ENCODE results near the gene FLRT1.

Gene FLRT1

DNA sequence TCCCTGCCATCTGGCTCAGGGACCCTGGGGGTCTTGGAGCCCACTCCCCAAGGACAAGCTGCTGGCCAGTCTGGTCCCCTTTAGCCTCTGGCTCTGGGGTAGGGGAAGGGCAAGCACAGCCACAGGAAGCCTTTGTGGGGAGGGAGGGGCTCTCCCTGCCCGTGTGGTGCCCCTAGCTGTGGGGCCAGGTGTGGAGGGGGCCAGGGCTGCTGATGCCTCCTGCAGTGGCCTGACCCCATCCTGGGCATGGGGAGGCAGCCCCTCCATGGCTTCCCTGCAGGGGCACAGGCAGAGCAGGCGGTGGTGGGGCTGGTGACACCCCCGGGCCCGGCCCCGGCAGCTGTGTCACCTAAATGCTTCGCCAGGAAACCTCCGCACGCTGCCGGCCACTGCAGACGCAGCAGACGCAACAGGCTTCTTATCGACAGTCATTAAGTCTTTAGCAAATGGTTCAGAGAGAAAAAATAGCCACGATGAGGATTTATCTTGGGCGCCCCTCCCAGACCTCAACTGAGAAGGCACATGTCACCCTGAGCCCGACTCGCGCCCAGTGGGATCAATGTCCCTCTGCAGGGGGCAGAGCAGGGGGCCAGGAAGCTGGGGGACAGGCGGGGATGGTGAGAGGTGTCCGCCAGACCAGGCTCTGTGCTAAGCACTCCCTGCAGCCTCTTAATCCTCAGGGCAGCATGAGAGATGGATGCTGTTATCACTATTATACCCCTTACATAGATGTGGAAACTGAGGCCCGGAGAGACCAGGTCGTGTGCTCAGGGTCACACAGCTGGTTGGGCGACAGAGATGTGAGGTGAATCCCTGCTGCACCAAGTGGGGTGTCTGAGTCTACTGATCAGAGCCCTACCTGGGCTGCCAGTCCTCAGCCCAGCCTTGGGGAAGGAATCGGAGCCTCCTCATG is 33.9 kb downstream of the FLRT1 start:
- DNase-seq, result no peak

DNA sequence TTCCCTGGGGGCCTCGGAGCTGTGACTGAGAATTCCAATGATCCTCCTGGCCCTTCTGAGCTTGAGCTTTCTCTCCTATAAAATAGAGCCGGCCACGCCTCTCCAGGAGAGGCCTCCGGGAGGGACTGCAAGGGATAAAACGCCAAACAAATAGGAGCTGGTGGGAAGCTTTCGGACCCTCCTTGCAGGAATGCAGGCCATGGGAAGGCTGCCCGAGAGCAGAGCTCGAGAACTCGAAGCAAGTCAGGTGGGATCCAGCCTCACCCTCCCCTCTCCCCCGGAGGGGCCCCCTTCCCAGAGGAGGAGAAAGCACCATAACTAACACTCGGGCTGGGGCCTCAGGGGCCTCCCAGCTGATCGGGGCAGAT is 34.6 kb downstream of the FLRT1 start:
- DNase-seq, result no peak

DNA sequence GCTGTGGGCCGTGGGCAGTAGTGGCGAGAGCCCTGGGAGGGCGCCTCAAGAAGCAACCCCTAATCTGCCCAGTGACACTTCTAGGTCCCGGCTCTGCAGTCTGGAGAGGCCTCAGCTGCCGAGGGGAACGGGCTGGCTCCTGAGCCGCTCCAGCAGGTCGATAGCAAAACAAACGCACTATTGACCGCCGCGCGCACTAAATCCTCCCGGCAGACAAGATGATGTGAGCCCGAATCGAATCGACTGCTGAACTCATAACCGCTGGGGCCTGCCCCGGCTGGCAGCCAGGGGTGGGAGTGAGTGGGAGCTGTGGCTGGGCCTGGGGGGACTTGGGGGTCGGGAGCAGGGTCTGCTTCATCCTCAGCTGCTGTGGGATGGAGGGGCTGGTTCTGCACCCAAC is 36.1 kb downstream of the FLRT1 start:
- DNase-seq, result no peak

DNA sequence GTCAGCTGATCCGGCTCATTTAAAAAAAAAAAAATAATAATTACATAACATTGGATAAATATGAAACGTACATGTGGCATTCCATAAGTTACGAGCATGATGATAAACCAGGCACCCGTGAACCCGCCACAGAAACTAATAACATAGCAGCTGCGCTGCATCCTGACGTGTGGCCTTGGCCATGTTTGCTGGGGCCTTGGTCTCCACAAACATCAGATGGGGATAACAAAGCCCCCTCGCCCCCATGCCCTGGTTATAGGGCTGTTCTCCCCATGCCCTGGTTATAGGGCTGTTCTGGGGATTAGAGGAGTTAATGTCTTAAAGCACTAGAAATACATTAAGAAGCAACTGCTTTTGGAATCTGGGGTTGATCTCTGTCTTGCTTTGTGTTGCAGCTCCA is 36.7 kb downstream of the FLRT1 start:
- DNase-seq, result no peak

DNA sequence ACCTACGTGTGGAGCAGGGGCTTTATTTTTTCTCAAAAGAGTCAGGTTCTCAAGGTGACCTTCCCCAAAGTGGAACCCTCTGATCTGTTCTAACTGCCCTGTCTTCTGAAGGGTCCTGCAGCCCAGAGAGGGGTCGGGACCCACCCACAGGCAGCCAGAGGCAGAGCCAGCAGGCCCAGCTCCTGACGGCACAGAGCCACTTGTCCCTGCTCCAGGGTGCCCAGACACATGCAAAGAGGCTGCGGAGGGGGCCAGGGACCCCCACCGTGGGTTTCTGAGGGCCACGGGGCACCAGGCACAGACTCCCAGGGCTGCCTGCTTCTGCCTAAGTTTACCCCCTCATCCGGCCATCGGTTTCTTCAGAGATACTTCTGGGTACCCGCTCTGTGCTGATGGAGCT is 37.1 kb downstream of the FLRT1 start:
- DNase-seq, result no peak

DNA sequence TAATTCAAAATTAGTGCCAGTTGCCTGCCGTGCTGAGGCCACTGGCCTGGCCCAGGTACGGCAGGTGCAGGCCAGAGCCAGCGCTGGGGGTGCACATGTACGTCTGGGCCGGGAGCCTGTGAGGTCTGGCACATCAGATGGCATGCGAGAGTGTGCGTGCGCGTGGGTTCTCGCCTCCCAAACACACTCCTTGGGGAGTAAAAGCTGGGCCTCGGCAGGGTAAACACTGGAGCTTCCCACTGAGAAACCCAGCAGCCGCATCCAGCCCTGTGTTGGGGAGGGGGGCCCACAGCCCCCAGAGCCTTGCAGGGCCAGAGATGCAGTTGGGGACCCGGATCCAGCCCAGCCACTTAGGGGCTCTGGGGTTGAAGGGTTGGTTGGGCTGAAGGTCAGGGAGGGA is 37.8 kb downstream of the FLRT1 start:
- DNase-seq, result no peak

DNA sequence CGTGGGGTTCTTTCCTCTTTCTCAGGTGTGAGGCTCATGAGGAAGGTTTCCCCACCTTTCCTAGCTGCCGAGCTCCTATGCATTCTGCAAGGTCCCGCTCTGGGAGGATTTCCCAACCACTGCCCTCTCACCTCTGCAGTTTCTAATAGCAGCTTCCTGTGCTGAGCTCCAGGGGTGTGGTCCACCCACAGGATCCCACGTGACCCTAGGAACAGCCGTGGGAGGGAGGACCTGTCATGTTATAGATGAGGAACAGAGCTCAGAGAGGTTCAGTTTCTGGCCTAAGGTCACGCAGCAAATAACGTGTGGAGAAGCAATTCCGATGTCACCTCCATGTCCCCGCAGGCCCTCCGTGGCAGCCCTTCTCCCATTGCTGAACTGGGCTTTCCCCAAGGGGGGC is 38.5 kb downstream of the FLRT1 start:
- no peak for DNase-seq

DNA sequence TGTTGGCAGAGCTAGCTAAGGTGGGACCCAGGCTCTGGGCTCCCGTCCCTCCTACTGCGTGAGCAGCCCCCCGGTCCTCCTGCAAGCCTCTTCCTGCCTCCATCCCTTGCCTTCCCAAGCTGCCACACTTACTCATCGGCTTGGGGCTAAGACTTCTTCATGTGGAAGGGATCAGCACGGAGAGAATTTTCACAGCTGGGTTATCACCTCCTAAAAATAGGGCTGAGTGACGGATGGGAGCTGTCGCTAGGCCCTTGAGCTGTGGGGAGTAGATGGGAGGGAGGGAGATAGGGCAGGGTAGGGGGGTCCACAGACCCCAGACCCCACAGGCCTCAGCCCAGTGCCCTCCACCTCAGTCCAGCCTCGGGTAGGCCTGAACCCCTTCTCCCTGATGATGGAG is 41.0 kb downstream of the FLRT1 start:
- no peak for DNase-seq

DNA sequence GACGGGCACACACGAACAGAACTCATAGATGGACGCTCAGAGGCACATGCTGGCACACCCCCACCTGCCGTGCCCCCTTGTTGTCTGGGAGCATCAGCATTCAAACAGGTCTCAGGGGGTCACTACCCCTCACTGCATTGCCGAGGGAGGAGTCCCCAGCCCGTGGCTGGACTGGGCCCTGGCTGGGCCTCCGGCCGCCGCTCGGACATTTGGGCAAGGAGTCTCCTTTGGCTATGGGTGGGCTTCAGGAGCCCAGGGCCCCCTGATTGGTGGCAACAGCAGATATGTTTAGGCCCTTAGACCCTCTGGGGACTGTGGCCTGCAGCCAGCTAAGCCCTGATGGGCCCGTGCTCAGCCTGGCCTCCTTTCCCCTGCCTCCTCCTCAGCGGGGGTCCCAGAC is 41.9 kb downstream of the FLRT1 start:
- DNase-seq, result no peak

DNA sequence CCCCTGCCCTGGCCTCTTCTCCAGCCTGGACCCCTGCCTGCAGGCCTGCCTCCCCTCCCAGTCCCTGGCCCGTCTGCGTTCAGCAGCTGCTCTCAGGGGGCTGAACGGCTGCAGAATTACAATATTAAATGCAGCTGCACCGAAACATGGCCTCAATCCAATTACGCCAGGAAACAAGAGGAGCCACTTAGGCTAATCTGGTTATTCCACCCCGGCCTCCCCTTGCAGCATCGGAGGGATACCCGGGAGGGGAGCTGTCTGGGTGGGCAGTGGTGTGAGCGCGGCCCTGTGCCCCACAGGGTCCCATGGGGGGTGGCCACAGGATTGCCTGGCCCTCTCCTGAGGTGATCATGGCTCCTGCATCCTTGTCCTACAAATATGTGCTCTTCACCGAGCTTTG is 42.6 kb downstream of the FLRT1 start:
- no peak for DNase-seq

DNA sequence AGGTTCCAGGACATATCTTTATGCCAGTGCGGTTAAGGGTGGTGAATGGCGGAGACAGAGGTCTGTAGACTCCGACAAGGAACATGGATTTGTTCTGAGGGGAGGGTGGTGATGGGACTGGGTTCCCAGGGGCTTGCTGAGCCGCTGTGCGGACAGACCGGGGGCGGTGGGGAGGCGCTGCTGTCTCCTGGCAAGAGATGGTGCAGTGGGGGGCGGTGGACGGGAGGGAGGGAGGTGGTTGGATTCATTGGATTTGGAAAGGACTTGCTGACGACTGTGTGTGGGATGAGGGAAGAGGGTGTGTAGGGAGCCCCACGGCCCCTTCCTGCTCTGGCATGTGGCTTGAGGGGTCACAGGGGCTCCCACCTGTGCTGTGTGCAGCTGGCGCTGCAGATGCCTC is 43.2 kb downstream of the FLRT1 start:
- DNase-seq, result no peak

DNA sequence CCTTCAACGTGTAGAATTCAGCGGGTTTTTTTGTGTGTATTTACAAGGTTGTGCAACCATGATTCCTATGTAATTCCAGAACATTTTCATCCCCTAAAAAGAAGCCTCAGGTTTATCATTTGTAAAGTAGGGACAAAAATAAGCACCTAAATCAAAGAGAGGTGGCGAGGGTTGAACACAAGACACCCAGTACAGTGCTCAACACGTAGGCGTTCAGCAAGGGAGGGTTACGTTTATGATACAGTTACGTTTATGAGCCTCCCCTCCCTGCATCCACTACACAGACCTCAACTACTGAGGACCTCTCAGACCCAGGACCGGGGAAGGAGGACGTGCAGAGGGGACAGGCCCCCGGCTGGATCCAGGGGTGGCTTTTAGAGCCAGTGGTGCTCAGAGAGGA is 44.7 kb downstream of the FLRT1 start:
- no peak for DNase-seq

DNA sequence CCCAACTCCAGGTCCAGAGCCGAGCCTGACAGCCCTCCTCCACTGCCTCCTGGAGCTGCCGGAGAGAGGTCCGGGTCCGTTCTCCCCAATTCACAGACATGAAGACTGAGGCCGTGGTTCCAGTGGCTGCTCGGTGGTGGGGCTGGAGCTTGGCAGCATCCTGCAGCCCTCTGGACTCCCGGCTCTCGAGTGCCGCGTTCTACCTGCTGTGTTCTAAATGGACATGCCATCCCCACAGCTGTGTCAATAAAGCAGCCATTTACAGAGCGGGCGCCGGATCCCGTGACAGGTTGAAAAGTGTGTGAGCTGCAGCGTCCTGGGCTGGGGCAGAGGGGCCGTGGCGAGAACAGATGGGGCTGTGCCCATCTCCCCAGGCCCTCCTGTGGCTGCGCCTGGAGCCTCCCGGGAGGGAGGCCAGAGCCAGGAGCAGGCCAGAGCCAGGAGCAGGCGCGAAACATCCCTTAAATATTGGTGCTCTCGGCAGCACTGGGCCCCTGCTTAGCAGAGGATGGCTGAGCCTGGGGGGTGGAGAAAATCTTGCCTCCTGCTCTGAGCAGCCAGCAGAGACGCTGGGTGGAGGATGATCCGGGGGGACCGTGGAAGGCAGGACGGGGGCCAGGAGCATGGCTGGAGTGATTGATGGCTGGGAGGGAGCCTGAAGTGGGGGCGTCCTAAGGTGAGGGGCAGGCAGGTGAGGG is 46.2 kb downstream of the FLRT1 start:
- no peak for DNase-seq

DNA sequence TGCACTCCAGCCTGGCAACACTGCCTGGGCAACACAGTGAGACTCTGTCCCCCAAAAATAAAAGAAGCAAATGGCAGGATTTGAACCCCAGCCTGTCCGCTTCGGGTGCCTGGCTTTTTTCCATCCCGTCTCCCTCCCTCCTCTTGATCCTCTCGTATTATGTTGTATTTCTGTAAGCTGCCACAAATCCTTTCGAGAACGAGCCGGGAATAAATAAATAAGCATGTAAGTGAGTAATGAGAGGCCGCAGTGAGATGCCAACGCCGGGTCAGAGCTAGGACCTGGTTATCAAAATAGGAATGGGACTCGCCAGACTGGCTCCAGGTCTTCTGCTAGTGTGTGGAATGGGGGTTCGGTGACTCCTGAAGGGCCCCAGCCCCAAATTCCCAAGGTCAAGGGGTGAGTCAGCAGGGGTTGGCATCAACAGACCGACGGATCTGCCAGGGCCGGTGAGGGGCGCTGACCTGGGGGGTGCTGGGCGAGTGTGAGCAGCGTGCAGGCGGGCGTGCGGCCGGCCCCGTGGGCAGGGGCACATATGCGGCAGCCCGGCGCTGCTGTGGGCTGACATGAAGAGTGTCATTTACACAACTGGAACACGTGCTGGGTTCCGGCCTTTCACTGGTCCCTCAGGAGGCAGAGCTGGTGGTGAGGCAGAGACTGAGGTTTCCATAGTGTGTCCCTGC is 47.8 kb downstream of the FLRT1 start:
- no peak for DNase-seq

DNA sequence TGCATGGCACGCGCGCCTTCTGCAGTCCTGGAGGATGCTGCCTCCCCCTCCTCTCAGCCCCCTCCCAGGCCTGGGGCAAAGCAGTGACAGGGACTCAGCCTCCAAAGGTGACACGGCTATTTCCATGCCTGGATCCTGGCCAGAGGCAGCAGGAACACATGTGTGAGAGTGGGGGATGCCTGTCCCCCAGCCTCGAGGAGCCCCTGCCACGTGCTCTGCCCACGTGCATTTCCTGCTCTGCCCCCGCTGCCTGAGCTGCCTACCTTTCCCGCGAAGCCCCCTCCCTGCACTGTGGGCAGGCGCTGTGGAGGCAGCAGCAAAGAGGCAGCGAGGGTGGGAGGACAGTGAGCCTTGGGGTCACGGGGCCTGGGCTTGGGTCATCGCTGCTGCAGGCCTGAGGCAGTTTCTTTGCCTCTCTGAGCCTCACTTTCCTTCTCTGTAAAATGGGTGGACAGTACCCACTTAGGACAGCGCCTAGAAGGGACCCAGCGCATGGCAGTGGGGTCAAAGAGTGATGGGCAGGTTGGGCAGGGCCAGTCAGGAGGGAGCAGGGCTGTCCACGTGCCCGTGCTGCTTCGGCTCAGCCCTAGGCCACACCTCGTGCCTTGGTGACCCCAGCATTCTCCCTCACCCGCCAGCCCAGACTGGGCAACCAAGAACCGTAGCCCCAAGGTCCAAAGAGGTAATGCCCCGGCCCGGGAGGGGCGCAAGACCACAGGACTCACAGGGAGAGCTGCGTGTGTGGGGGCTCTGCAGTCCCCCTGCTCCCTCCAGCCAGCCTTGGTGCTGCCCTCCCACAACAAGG is 48.6 kb downstream of the FLRT1 start:
- DNase-seq, result no peak

DNA sequence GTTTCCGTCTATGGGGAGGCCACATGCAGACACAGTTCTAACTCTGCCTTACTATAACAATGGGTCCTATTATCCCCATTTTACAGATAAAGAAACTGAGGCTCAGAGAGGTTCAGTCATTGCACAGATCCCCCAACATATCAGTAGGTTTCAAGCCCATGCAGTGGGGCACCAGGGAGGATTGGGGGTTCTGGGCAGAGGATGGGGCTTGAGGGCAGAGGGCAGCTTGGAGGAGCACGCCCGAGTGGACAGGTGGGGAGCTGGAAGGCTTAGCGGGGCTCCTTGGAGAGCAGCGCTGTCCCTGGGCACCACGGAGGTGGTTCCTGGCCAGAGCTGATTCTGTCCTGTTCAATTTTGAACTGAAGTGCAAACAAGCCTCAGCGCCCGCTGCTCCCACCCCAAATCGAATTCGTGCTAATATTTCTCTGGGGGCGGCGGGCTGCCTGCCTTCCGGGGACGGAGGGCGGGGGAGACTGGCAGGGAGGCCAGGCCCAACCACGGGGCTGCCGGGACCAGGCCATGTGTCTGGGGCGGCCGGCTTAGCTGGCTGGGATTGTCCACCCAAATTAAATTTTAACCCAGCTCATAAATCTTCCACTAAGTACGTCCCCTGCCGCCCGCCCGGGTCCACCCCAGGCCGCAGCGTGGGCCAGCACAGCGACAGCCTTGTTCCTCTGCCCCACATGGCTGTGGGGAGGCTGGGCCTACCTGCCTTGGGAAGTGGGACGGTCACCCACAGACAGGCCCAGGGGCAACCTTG is 49.4 kb downstream of the FLRT1 start:
- no peak for DNase-seq

Measured in stimulated activated CD4-positive, alpha-beta T cell treated with anti-CD3 and anti-CD28 coated beads, Interleukin-1b, Interleukin-23, amount 100 ng/mL, for 48 hours (primary cell).